Endodermal cell (in vitro differentiated cells): ENCODE measurements around the gene OR52A5. TPM values are rescaled to one million over a fixed set of nuclear protein-coding genes. Genes with fewer than 3 reads are reported as not detected.
"Not testable (repeated sequence)": the region's sequence is repeated elsewhere in the genome, so short reads cannot be mapped to it uniquely, and the experiment has no call there.

Experiments used
- DNase-seq: peaks from one replicate; pipeline ENCODE4 v3.0.0-alpha.2; 2017
- H3K27ac ChIP-seq: 2 replicates; pipeline ENCODE4 v1.5.1; 2013; ENCODE audit warnings: mild to moderate bottlenecking, low read depth, low read length, moderate library complexity
- H3K27me3 ChIP-seq: 2 replicates; pipeline ENCODE4 v1.6.1; 2013; ENCODE audit warnings: mild to moderate bottlenecking, low read length, moderate library complexity; ENCODE audit not compliant: insufficient read depth, control insufficient read depth, poor library complexity, severe bottlenecking
- H3K36me3 ChIP-seq: 2 replicates; pipeline ENCODE4 v1.7.0; 2013; ENCODE audit warnings: mild to moderate bottlenecking, low read length, moderate library complexity; ENCODE audit not compliant: control insufficient read depth, insufficient read depth
- H3K4me1 ChIP-seq: one replicate; pipeline ENCODE4 v1.7.0; 2013; ENCODE audit warnings: low read length; ENCODE audit not compliant: control insufficient read depth, insufficient read depth
- H3K4me3 ChIP-seq: 2 replicates; pipeline ENCODE4 v1.5.1; 2013; ENCODE audit warnings: mild to moderate bottlenecking, low read length, moderate library complexity
- H3K9ac ChIP-seq: 2 replicates; pipeline ENCODE4 v1.6.1; 2013; ENCODE audit warnings: mild to moderate bottlenecking, low read length, moderate library complexity; ENCODE audit not compliant: poor library complexity, severe bottlenecking; ENCODE audit errors: extremely low read depth
- H3K9me3 ChIP-seq: 2 replicates; pipeline ENCODE4 v1.6.1; 2013; ENCODE audit warnings: mild to moderate bottlenecking, low read length, moderate library complexity; ENCODE audit not compliant: control insufficient read depth
- H3K27ac Mint-ChIP-seq: 2 replicates; pipeline ENCODE4 v1.8.0; 2020; ENCODE audit warnings: mixed read lengths
- H3K27me3 Mint-ChIP-seq: 2 replicates; pipeline ENCODE4 v1.8.0; 2021; ENCODE audit warnings: mild to moderate bottlenecking, mixed read lengths; ENCODE audit not compliant: insufficient read depth
- H3K36me3 Mint-ChIP-seq: 2 replicates; pipeline ENCODE4 v1.8.0; 2020; ENCODE audit warnings: low read depth, mixed read lengths
- H3K4me1 Mint-ChIP-seq: 2 replicates; pipeline ENCODE4 v1.8.0; 2020; ENCODE audit warnings: mixed read lengths
- H3K4me3 Mint-ChIP-seq: 2 replicates; pipeline ENCODE4 v1.8.0; 2020; ENCODE audit warnings: mild to moderate bottlenecking, moderate library complexity, mixed read lengths
- H3K9me3 Mint-ChIP-seq: 2 replicates; pipeline ENCODE4 v1.8.0; 2020; ENCODE audit warnings: mild to moderate bottlenecking, mixed read lengths
- WGBS, 2 experiments: methylation state at CpG; one replicate each; pipeline versions ENCODE4 v1.1.5 to v1.1.7; 2013; ENCODE audit warnings: missing lambda C conversion rate in 2 of 2, mixed read lengths in 1 of 2; ENCODE audit not compliant: insufficient coverage in 1 of 2, insufficient read length in 1 of 2; 5-methylcytosine and 5-hydroxymethylcytosine counted together
- total RNA-seq, 2 donors: library from RNA; stranded (reverse); fragmentation: NEBNext Ultra II Directional in 1 of 2; extraction: Animal tissue kit (Norgen Biotek cat#: 25700) in 1 of 2; gene quantifications; 2 replicates in 1 of 2; 3 replicates in 1 of 2; pipeline ENCODE4 v1.2.1, GENCODE V29; 2021
- TF ChIP-seq, protein P1 (sequence below): fragments of 200-600 bp; sonication (generic); conservative IDR thresholded peaks from 2 replicates; pipeline ENCODE4 v1.5.0; 2021; ENCODE audit warnings: antibody characterized with exemption, mild to moderate bottlenecking

Gene OR52A5
- total RNA-seq, 2 donors from 2014 or later = 0.13 to 0.15 TPM

DNA sequence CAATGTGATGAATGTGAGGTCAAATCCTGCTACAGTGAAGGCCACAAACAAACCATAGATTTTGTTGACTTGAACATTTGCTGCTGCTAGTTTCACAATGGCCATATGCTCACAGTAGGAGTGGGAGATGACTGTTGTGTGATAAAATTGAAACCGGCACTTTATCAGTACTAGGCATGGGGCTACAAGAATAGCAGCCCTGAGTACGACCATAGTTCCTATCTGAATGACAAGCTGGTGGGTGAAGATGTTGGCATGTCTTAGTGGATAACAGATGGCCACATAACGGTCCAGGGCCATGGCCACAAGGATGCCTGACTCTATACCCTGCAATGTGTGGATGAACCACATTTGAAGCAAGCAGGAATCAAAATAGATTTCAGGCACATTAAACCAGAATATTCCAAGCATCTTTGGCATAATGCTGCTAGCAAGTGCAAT lies 13.6 kb upstream of the OR52A5 start:
- WGBS, 2 experiments = 87 to 89% methylated on average over 3 of the region's 3 CpGs
- Mint-ChIP-seq H3K27me3 (no peaks in the 10 kb centered on the region), H3K4me1 (peaks cover 10% of the 10 kb centered on the region), H3K9me3 (no peaks in the 10 kb centered on the region), H3K27ac (no peak overlapping the region), H3K4me3 (no peak overlapping the region), H3K36me3 (no peaks in the 10 kb centered on the region)
- H3K27me3 ChIP-seq = no peaks in the 10 kb centered on the region
- H3K36me3 ChIP-seq = no peaks in the 10 kb centered on the region
- H3K9me3 ChIP-seq = no peaks in the 10 kb centered on the region
- peaks cover 7% of the 10 kb centered on the region for H3K4me1 ChIP-seq
- TF ChIP-seq, protein P1, sequence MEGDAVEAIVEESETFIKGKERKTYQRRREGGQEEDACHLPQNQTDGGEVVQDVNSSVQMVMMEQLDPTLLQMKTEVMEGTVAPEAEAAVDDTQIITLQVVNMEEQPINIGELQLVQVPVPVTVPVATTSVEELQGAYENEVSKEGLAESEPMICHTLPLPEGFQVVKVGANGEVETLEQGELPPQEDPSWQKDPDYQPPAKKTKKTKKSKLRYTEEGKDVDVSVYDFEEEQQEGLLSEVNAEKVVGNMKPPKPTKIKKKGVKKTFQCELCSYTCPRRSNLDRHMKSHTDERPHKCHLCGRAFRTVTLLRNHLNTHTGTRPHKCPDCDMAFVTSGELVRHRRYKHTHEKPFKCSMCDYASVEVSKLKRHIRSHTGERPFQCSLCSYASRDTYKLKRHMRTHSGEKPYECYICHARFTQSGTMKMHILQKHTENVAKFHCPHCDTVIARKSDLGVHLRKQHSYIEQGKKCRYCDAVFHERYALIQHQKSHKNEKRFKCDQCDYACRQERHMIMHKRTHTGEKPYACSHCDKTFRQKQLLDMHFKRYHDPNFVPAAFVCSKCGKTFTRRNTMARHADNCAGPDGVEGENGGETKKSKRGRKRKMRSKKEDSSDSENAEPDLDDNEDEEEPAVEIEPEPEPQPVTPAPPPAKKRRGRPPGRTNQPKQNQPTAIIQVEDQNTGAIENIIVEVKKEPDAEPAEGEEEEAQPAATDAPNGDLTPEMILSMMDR = no peak
- DNase-seq = no peak
- no peak overlapping the region for H3K27ac ChIP-seq
- no peak overlapping the region for H3K9ac ChIP-seq
- H3K4me3 ChIP-seq = no peak overlapping the region

DNA sequence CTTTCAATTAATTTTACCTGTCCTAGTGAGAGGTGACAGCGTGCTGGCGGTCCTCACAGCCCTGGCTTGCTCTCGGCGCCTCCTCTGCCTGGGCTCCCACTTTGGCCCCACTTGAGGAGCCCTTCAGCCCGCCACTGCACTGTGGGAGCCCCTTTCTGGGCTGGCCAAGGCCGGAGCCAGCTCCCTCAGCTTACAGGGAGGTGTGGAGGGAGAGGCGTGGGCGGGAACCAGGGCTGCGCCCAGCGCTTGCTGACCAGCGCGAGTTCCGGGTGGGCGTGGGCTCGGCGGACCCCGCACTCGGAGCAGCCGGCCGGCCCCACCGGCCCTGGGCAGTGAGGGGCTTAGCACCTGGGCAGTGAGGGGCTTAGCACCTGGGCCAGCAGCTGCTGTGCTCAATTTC lies 6.0 kb upstream of the OR52A5 start:
- not testable (repeated sequence) for H3K27me3 Mint-ChIP-seq, H3K27ac Mint-ChIP-seq, DNase-seq, H3K9ac ChIP-seq, H3K4me1 ChIP-seq, H3K9me3 Mint-ChIP-seq, H3K36me3 Mint-ChIP-seq, H3K4me1 Mint-ChIP-seq, H3K27me3 ChIP-seq, H3K27ac ChIP-seq, H3K9me3 ChIP-seq, H3K4me3 Mint-ChIP-seq, H3K36me3 ChIP-seq, H3K4me3 ChIP-seq
- 96% methylated on average over 5 to 21 of the region's 21 CpGs for WGBS, 2 experiments

DNA sequence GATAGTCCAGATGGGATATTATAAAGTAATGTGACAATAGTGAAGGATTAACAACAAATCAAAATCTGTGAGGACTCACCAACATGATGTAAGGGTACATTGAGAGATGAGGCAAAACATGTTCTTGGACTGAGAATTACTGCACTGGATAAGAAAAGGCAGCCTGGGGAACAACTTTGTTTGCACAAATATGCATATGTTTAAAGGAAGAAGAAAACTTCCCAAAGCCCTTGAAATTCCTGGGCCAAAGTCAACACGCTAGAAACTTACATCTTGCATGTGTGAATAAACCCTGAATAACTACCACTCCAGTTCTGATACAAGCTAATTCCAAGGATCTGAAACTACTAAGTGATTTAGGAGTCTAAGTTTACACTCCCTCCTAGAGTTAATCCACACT lies 1.1 kb downstream of the OR52A5 start:
- no peaks in the 10 kb centered on the region for H3K27me3 Mint-ChIP-seq
- H3K36me3 Mint-ChIP-seq = no peaks in the 10 kb centered on the region
- no peak overlapping the region for H3K27ac Mint-ChIP-seq

DNA sequence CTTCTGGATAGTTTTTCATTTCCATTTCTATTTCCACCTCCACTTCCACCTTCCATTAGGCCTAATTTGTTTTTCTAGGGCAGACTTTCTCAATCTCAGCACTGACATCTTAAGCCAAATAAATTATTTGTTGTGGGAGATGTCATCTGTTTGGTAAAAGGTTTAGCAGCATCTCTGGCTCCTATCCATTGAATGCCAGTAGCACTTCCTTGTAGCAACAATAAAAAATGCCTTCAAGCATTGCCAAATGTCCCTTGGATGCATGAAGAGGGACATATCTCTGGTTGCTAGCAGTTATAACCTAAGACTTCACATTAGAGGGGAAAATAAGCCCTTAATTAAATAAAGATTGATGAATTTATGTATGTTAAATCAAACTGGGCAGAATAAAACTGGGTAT lies 1.9 kb downstream of the OR52A5 start:
- Histone ChIP-seq H3K27me3 (no peaks in the 10 kb centered on the region), H3K36me3 (no peaks in the 10 kb centered on the region), H3K9ac (no peak overlapping the region), H3K4me1 (peaks cover 4% of the 10 kb centered on the region), H3K9me3 (no peaks in the 10 kb centered on the region), H3K4me3 (no peak overlapping the region), H3K27ac (no peak overlapping the region)
- TF ChIP-seq, protein P1 = no peak
- H3K4me1 Mint-ChIP-seq = peaks cover 25% of the 10 kb centered on the region
- DNase-seq = no peak
- H3K36me3 Mint-ChIP-seq = no peaks in the 10 kb centered on the region
- no peaks in the 10 kb centered on the region for H3K27me3 Mint-ChIP-seq
- H3K27ac Mint-ChIP-seq = no peak overlapping the region
- H3K4me3 Mint-ChIP-seq = no peak overlapping the region
- H3K9me3 Mint-ChIP-seq = no peaks in the 10 kb centered on the region

More for the DNA sequence above, 1.1 kb downstream of the OR52A5 start:
- 27% methylated on average over 1 of the region's 1 CpG; no CpG with 5 or more reads in 1 of the 2 experiments for WGBS, 2 experiments
- no peak overlapping the region for H3K4me3 Mint-ChIP-seq
- TF ChIP-seq, protein P1 = no peak
- no peaks in the 10 kb centered on the region for H3K36me3 ChIP-seq
- H3K9me3 Mint-ChIP-seq = no peaks in the 10 kb centered on the region
- H3K4me3 ChIP-seq = no peak overlapping the region
- H3K9ac ChIP-seq = no peak overlapping the region
- no peak for DNase-seq
- no peak overlapping the region for H3K27ac ChIP-seq
- H3K4me1 ChIP-seq = peaks cover 4% of the 10 kb centered on the region
- H3K4me1 Mint-ChIP-seq = peaks cover 25% of the 10 kb centered on the region
- H3K27me3 ChIP-seq = no peaks in the 10 kb centered on the region
- no peaks in the 10 kb centered on the region for H3K9me3 ChIP-seq
